GM12801 (cell line): ENCODE measurements around the gene TCF7L1.

ENCODE experiments used
- TF ChIP-seq, protein P1 (sequence below): IDR thresholded peaks from one replicate; pipeline ENCODE4 v1.5.1; 2011; ENCODE audit warnings: control low read depth; ENCODE audit not compliant: insufficient read length; ENCODE audit errors: extremely low read depth

TCF7L1 gene

DNA sequence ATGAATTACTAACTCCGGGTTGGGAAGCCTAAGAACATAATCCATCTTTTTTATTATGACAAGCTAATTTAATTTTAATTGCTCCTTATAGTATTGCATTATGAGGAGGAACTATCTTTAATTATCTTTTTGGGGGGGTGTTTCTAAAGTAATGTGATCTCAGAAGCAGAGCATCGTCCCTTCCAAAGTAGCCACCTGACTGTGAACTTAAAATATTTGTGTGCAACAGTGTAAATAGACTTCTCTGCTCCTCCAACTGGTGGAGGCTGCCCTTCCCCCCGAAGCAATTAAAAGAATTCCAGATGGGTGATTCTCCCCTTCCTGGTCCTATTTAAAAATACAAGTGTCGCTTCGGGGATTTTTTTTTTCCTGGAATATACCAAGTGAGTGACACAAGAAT is 55.7 kb downstream of the TCF7L1 start:
- TF ChIP-seq, protein P1, sequence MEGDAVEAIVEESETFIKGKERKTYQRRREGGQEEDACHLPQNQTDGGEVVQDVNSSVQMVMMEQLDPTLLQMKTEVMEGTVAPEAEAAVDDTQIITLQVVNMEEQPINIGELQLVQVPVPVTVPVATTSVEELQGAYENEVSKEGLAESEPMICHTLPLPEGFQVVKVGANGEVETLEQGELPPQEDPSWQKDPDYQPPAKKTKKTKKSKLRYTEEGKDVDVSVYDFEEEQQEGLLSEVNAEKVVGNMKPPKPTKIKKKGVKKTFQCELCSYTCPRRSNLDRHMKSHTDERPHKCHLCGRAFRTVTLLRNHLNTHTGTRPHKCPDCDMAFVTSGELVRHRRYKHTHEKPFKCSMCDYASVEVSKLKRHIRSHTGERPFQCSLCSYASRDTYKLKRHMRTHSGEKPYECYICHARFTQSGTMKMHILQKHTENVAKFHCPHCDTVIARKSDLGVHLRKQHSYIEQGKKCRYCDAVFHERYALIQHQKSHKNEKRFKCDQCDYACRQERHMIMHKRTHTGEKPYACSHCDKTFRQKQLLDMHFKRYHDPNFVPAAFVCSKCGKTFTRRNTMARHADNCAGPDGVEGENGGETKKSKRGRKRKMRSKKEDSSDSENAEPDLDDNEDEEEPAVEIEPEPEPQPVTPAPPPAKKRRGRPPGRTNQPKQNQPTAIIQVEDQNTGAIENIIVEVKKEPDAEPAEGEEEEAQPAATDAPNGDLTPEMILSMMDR: no peak

DNA sequence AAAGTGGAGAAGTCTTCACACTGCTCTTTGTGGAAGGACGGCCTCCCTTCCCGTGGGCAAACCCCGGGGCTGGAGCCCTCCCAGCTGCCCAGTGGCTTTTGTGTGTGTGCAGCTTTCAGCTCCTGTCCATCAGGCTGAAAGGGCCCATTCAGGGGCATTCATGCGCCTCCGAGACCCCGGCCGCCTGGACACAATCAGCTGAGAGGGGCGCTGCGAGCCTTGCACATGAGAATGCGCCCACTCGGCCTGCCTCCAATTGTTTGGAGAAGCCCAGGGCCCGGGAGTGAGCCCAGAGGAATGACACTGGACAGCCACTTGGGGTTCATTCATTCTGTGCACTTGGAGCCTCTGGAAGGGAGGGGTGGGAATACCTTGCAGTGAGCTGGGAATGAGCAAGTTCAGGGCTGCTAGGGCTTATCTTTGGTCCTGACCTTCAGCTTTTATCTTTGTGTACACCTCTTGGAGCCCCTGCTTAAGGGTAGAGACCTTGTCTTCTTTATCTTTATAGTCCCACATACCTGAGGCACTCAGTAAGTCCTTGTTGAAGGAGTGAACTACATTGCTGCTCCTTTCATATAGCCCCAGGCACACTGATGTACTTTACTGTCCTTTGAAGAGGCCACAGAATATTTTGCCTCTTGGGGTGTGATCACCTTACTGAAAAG is 56.5 kb downstream of the TCF7L1 start:
- TF ChIP-seq, protein P1: no peak

DNA sequence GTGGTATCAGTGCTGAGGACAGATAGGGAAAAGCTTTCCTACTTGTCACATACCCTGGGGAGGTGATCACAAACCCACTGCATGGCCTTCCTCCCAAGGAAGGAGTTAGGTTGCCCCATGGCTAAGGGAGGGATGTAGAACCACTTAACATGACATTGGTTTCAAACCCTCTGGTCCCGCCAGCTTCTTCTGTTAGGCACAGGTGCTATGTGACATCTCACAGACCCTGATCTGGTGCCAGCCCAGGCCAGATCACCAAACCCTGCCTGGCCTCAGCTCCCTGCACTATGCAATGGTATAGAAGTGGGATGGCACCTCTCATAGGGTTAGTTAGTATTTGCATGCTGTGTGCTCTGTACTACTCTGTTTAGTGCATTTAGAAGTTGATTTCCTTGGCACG is 58.0 kb downstream of the TCF7L1 start:
- TF ChIP-seq, protein P1: no peak

DNA sequence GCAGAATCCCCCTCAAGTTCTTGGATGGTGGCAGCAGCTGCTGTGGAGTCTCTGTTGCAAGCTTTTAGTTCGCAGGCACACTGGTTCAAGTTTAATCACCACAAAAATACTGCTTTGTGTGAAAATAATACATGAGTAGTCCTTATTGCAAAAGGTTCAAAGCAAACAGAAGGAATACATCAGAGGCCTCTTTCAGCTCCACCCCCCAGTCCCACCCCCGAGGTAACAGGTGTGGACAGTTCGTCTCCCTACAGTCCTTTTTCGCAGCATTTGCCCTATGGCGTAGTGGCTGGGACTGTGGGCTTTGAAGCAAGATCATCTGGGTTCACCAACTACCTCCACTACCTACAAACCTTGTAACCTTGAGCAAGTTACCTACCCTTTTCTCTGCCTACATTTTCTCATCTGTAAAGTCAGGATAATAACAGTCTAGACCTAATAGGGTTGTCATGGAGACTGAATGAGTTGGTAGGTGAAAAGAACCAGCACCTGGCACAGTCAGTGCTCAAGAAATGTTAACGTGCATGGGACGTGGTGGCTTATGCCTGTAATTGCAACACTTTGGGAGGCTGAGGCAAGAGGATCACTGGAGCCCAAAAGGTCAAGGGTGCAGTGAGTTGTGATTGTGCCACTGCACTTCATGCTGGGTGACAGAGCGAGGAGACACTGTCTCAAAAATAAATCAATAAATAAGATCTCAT is 61.7 kb downstream of the TCF7L1 start:
- TF ChIP-seq, protein P1: no peak

DNA sequence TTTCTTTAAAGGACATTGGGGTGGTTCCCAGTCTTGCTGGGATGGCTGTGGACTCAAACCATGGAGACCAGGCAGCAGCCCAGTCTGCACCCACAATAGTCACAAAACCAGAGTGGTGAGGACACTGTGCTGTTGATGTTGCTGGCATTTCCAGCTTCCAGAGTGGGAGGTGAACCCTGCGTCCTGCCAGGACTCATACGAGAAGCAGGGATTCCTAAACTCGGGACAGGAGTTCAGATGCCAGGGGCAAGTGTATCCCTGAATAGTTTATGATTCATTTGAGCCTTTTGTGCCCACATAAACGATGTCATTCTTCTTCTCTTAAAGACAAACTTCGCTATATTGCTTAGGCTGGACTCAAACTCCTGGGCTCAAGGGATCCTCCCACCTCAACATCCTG is 62.8 kb downstream of the TCF7L1 start:
- TF ChIP-seq, protein P1: no peak

DNA sequence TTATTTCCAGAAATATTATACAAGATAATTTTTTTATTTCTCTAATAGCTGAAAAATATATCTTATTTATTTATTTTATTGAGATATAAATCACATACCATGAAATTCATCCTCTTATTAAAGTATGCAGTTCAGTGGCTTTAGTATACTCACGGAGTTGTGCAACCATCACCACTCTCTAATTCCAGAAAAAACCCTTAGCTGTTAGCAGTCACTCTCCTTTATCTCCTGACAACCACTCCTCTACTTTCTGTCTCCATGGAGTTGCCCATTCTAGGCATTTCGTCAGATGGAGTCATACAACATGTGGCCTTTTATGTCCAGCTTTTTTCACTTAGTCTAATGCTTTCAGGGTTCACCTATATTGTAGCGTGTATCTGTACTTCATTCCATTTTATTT is 66.5 kb downstream of the TCF7L1 start:
- TF ChIP-seq, protein P1: no peak

DNA sequence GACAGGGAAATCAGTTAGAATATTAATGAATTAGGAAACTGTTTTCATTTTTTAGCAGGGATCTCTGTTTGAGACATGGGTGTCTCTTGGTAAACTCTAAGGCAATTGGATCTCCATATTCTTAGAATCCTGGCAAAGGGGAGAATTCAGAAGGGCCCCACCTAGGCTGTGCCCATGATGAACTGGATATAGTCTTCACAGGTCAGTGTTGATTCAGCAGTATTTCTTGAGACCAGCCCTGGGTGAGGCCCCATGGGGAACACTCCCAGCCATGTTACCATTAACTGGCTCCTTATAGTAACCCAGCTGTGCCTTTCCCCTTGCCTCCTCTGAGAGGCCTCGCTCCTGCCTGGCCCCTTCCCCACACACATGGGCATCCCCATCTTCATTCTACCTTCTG is 76.7 kb downstream of the TCF7L1 start:
- TF ChIP-seq, protein P1: no peak
